ENCODE results near the gene ZNF143.

DNA sequence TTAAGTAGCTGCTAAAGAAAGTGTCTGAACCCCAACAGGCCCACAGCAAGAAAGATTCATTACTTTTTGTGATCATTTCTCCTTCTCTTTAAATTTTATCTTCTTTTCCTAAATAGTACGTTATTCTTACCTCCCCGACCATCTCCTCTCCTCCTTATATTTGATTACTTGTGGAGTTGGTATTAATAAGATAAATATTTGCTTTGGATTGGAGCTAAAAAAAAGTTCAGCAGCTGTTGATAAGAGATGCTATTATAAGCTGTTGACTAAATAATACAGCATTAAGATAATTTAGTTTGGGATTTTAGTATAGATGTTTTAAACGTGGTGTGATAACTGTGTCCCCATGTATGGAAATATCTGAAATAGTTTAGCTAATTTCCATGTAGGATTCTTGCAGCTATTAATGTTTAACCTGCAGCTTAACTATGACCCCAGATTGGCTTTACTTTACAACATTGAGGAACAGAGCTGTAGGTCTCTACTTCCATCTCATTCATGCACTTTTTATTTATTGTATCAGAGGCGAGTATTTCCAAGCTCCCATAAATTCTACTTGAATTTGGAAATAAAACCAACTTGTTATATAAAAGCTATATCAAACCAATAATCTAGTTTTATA, 37.8 kb downstream of the ZNF143 start:
- TF ChIP-seq, protein P1, sequence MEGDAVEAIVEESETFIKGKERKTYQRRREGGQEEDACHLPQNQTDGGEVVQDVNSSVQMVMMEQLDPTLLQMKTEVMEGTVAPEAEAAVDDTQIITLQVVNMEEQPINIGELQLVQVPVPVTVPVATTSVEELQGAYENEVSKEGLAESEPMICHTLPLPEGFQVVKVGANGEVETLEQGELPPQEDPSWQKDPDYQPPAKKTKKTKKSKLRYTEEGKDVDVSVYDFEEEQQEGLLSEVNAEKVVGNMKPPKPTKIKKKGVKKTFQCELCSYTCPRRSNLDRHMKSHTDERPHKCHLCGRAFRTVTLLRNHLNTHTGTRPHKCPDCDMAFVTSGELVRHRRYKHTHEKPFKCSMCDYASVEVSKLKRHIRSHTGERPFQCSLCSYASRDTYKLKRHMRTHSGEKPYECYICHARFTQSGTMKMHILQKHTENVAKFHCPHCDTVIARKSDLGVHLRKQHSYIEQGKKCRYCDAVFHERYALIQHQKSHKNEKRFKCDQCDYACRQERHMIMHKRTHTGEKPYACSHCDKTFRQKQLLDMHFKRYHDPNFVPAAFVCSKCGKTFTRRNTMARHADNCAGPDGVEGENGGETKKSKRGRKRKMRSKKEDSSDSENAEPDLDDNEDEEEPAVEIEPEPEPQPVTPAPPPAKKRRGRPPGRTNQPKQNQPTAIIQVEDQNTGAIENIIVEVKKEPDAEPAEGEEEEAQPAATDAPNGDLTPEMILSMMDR (IDR thresholded peaks at IDR 0.05; ENCODE audit: low read length) = no peak
- no peak for TF ChIP-seq EZH2phosphoT487 (IDR thresholded peaks at IDR 0.05; ENCODE audit: low read length)
